Measurements from ENCODE around the gene COMMD6.

COMMD6 gene

DNA sequence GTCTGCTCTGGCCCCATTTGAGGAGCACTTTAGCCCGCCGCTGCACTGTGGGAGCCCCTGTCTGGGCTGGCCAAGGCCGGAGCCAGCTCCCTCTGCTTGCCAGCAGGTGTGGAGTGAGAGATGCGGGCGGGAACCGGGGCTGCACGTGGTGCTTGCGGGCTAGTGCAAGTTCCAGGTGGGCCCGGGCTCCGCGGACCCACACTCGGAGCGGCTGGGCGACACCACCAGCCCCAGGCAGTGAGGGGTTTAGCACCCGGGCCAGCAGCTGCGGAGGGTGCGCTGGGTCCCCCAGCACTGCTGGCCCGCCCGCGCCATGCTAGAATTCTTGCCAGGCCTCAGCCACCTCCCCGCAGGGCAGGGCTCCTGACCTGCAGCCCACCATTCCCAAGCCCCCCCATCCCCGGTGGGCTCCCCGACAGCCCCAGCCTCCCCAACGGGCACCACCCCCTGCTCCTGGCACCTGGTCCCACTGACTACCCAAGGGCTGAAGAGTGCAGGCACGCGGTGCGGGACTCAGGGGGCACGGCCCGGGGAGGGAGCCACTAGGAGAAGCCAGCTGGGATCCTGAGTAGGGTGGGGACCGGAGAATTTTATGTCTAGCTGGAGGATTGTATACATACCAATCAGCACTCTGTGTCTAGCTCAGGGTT is 19.1 kb downstream of the COMMD6 start:
- DNase-seq: no peak

GRCh38 chr13:75514080-75514995 is 23.3 kb downstream of the COMMD6 start:
- DNase-seq: no peak

DNA sequence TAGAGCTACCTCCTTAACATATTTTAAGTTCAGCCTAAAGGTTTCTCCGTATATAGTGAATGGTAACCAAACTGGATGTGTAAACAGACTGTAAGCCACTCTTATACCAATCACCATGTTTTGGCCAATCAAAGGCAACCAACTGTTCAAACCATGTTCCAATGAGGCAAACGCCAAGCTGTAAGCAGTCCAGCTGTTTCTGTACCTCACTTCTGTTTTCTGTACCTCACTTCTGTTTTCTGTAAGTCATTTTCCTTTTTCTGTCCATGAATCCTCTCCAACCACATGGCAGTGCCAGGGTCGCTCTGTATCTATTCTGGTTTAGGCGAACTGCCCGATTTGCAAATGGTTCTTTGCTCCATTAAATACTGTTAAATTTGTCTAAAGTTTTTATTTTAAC is 24.4 kb downstream of the COMMD6 start:
- DNase-seq: no peak

GRCh38 chr13:75512253-75512652 is 25.4 kb downstream of the COMMD6 start:
- DNase-seq: no peak

DNA sequence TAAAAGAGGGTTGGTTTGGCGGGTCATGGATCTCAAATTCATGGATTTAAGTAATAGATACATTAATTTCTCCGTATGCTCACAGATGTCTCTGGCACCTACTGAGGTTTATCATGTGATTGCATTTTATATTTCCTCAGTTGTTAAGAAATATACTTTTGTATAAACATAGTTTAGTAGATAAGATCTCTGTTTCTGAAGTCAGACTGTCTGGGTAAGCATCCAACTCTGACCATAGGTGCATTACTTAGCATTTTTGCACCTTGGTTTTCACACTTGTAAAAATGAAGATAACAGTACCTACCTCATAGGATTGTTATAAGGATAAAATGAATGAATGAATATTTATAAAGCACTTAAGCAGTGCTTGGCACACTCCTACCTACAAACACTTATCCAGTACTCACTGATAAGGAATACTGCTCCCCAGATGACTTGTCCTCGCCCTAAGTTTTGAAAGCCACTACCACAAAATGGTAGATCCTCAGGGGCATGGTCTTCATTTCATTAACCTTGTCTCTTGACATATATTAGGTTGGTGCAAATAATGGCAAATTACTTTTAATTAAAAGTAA is 26.5 kb downstream of the COMMD6 start:
- DNase-seq: no peak

DNA sequence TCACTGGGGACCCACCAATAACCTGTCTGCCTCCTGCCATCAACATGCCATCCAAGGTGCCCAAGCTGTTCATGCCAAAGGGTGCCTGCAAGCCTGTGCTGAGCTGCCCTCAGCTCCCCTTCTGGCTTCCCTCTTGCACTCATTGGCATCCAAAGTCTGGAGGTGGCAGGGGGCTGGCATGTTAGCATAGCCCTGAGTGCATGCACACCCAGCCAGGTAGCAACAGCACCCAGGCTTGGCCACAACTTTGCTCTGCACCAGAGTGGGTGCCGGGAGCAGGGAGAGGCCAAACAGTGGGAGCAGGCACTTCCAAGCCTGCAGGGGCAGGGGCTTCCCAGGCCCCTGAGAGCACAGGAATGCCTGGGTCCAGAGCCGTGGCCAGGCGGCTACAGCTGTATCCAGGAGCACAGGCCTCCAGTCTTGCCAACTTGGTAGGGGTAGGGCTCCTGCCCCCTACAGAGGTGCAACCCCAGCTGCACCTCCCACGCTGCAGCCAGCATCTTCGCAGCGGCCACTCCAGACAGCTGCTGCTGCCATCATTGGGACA is 29.6 kb downstream of the COMMD6 start:
- DNase-seq: no peak

- no peak for DNase-seq
Observed at GRCh38 chr13:75507027-75508001, 30.3 kb downstream of the COMMD6 start.

GRCh38 chr13:75506018-75506417 is 31.6 kb downstream of the COMMD6 start:
- no peak for DNase-seq

DNA sequence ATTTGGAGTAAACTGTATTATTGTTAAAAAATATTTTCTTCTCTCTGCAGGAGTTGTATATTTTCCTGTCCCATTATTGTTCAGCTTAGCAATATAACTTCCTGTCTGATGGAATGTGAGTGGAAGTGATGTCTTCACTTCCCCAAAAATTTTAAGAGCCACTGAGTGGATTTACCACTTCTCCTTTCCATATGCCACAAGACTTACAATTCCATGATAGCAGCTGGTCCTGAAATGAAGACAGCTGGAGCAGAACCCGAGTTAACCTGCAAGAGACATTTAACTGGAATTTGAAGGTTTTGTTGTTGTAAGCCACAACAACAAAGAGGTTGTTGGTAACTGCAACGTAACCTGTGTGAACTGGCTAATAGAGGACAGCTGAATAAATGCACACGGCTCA is 32.3 kb downstream of the COMMD6 start:
- no peak for DNase-seq

- no peak for DNase-seq
Observed at GRCh38 chr13:75495938-75496337, 41.7 kb downstream of the COMMD6 start.

DNA sequence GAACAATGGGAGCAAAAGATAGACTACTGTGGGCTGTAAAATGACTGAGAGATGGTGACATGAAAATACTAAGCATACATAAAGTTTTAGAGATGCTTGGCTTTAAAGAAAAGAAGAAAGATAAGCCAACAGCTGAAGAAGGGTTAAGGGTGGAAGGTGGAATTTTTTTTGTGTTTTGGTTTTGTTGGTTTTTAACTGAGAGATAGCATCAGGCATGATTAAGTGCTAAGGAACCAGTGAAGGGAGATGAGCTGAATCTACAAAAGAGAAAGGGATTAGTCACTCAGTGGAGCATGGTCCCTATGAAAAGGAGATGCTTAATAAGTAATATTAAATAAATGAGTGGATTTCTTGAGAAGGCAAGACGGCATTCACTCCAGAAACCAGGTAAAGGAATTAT is 43.1 kb downstream of the COMMD6 start:
- no peak for DNase-seq

- no peak for DNase-seq
Observed at GRCh38 chr13:75493156-75493555, 44.5 kb downstream of the COMMD6 start.

- no peak for DNase-seq
Observed at GRCh38 chr13:75492389-75492788, 45.3 kb downstream of the COMMD6 start.

- no peak for DNase-seq
Observed at GRCh38 chr13:75491376-75491775, 46.3 kb downstream of the COMMD6 start.

DNA sequence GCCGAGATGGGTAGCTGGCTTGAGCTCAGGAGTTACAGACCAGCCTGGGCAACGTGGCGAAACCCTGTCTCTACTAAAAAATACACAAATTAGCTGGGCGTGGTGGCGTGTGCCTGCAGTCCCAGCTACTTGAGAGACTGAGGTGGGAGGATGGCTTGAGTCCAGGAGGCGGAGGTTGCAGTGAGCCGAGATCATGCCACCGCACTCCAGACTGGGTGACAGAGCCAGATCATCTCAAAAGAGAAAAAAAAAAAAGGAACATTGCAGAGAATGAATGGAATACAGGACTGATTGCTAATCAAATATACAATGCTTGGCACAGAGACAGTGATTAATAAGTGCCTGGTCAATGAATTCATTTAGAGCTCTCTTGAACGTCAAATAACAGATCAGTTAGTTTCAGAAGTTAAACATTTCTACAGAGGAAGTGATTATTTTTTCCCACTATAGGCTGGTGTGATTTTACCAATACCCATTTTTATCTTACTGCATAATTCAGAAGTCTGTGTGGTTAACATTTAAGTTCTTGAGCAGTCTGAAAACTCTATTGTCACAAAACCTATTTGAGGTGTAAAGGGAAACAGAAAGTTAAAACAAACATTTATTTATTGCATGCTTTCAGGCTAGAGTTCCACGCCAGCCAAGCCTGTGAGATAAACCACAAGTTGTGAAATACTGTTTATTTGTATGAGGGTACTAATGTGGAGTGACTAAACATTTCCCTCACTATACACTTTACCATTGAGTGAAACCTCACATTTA is 48.0 kb downstream of the COMMD6 start:
- DNase-seq: no peak

- DNase-seq: no peak
Observed at GRCh38 chr13:75486146-75487062, 51.2 kb downstream of the COMMD6 start.

DNA sequence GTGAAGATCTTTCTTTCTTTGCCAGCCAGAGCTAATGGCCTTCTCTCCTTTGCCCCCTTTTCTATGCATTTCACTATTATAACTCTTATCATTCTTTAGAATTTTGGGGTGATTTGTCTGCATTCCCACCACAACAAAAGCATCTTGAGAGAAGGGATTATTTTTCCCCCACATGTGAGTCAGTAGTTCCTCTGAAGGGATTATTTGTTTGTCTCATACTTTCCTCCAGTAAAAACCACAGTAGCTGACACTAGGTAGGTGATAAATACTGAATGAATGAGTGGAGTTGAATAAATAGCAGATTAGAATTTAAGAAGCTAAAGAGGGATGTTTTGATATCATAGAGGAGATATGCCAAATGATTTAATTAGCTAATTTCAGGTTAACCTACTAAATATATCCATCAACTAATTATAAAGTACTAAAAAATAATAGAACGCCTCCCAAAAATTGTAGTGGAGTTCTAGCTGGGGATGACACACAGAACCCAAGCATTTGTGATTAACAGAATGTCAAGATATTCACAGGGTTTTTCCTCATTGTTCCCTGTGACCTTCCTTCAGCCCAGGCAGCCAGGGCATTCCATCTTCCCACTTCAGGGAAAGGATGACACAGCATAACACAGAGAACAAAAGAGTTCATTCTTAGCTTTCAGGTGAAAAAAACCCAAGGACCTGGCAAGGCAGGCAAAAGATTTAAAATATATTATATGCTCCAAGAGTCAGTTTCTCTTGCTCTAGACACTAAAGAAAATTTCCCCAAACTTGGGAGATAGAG is 52.2 kb downstream of the COMMD6 start:
- no peak for DNase-seq

- no peak for DNase-seq
Observed at GRCh38 chr13:75482820-75483079, 54.9 kb downstream of the COMMD6 start.

DNA sequence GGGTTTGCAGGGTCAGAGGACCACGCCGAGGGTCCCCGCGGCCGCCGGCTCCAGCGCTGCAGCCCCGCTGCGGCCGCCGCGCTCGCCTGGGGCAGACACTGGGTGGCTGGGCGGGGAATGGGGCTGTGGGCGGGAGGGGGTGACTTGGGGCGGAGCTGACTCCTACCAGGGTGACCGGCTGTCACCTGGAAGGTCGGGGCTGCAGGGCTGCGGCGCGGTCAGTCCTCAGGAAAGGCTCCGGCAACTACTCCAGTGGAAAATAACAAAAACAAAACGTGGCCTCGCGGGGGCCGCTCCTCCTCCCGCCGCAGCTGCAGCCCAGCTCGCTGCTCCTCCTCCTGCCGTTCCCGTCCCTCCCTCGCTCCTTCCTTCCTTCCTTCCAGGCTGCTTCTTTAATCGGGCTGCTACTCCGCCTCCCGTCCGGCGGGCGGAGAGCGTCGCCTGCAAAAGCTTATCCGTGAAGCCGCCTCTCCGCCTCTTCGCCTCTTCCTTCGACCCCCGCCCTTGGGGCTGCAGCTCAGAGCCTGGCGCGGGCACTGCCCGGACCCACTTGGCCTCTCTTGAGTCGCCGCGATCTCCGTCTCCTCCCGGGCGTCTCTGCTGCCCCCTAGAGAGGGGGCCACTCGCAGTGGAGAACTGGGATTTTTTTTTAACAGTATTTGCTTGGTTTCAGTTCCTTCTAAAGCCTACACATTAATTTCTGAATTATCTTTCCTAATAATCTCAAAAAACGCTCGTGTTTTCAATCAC is 55.4 kb downstream of the COMMD6 start, which contains the start of gene TBC1D4:
TBC1D4 (minus strand) TSS at position 100 of the 750 bp plus-strand sequence. CDS start 402 bp downstream, outside the sequence.
- DNase-seq: peak; percentile 77

Data from activated CD8-positive, alpha-beta memory T cell treated with anti-CD3 and anti-CD28 coated beads for 24 hours (primary cell).